GM20431 (cell line): Measurements from ENCODE around the gene PPP2R2B.
"Not testable (repeated sequence)": the region's sequence is repeated elsewhere in the genome, so short reads cannot be mapped to it uniquely, and the experiment has no call there.

Experiments
- in situ Hi-C: fragments of 300-500 bp; cut with MseI, MboI; formaldehyde crosslinking; loops from one replicate; pipeline ENCODE4 v1.15.0; 2020; ENCODE audit warnings: low sequenced_read_pairs; ENCODE audit not compliant: unreplicated experiment

Gene PPP2R2B

GRCh38 chr5:146584750-146585149 is 293.8 kb downstream of the PPP2R2B start:
- in situ Hi-C loops: no loop called here

- in situ Hi-C loops: no loop called here
Observed at GRCh38 chr5:146582051-146582596, 296.4 kb downstream of the PPP2R2B start.

GRCh38 chr5:146580237-146580636 is 298.3 kb downstream of the PPP2R2B start:
- in situ Hi-C loops: no loop called here

- in situ Hi-C loops: no loop called here
Observed at GRCh38 chr5:146574713-146575112, 303.8 kb downstream of the PPP2R2B start.

- in situ Hi-C loops: no loop called here
Observed at GRCh38 chr5:146568161-146568560, 310.4 kb downstream of the PPP2R2B start.

GRCh38 chr5:146565764-146566367 is 312.7 kb downstream of the PPP2R2B start:
- in situ Hi-C loops: no loop called here

GRCh38 chr5:146564007-146564762 is 314.4 kb downstream of the PPP2R2B start:
- in situ Hi-C loops: no loop called here

GRCh38 chr5:146562461-146562860 is 316.1 kb downstream of the PPP2R2B start:
- in situ Hi-C loops: no loop called here

GRCh38 chr5:146561711-146562110 is 316.8 kb downstream of the PPP2R2B start:
- in situ Hi-C loops: no loop called here

GRCh38 chr5:146560205-146560812 is 318.2 kb downstream of the PPP2R2B start:
- in situ Hi-C loops: no loop called here

GRCh38 chr5:146556884-146557283 is 321.7 kb downstream of the PPP2R2B start:
- in situ Hi-C loops: not testable (repeated sequence)

GRCh38 chr5:146553446-146553845 is 325.1 kb downstream of the PPP2R2B start:
- in situ Hi-C loops: no loop called here

GRCh38 chr5:146549615-146550014 is 328.9 kb downstream of the PPP2R2B start:
- in situ Hi-C loops: no loop called here

- in situ Hi-C loops: no loop called here
Observed at GRCh38 chr5:146548781-146549449, 329.6 kb downstream of the PPP2R2B start.

- in situ Hi-C loops: no loop called here
Observed at GRCh38 chr5:146544232-146544631, 334.3 kb downstream of the PPP2R2B start.

GRCh38 chr5:146541958-146542849 is 336.4 kb downstream of the PPP2R2B start:
- in situ Hi-C loops: no loop called here

GRCh38 chr5:146540414-146540813 is 338.1 kb downstream of the PPP2R2B start:
- in situ Hi-C loops: no loop called here

GRCh38 chr5:146539973-146540372 is 338.6 kb downstream of the PPP2R2B start:
- in situ Hi-C loops: loop anchor here (10.0 kb wide), 1 partner anchor 425 kb away; no protein-coding TSS in a partner anchor

- in situ Hi-C loops: loop anchor here (10.0 kb wide), 1 partner anchor 426 kb away; no protein-coding TSS in a partner anchor
Observed at GRCh38 chr5:146538432-146538831, 340.1 kb downstream of the PPP2R2B start.
